Ovary (tissue), 3 donors: ENCODE data around the gene ATP9A.

ENCODE experiments used
- EP300 ChIP-seq: sonication (generic); formaldehyde crosslinking; IDR thresholded peaks from one replicate; pipeline ENCODE4 v1.6.1; 2017; ENCODE audit warnings: antibody characterized with exemption
- POLR2A ChIP-seq: fragments of 450-650 bp; IDR thresholded peaks from one replicate; pipeline ENCODE4 v1.6.1; 2017; ENCODE audit warnings: antibody characterized with exemption, mild to moderate bottlenecking, moderate library complexity
- TF ChIP-seq, protein P1 (sequence below), 3 donors: fragments of 450-650 bp in 2 of 3; fragments of 200-600 bp in 1 of 3; IDR thresholded peaks; one replicate each; pipeline versions ENCODE4 v1.5.1 to v1.8.0; 2016 to 2022; ENCODE audit warnings: antibody characterized with exemption in 3 of 3, mild to moderate bottlenecking in 1 of 3
- donor health status: DM: no; HTN: no; CAD: no.

DNA sequence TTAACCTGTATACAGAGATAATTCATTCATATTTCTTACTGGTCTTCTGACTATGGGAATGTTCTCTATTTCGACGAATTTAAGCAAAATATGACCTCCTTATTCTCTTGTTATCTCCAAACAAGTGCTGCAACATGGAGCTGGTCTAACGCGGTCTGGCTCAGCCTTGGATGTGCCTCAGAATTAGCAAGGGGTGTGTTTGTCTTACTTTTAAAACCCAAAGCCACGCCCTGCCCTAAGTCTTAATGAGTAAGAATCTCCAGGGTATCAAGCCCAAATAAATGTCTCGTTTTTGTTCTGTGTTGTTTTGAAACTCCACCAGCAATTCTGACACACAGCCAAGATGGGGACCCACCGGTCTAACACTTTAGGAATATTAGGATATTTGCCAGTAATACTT is 99.2 kb downstream of the ATP9A start:
- TF ChIP-seq, protein P1, sequence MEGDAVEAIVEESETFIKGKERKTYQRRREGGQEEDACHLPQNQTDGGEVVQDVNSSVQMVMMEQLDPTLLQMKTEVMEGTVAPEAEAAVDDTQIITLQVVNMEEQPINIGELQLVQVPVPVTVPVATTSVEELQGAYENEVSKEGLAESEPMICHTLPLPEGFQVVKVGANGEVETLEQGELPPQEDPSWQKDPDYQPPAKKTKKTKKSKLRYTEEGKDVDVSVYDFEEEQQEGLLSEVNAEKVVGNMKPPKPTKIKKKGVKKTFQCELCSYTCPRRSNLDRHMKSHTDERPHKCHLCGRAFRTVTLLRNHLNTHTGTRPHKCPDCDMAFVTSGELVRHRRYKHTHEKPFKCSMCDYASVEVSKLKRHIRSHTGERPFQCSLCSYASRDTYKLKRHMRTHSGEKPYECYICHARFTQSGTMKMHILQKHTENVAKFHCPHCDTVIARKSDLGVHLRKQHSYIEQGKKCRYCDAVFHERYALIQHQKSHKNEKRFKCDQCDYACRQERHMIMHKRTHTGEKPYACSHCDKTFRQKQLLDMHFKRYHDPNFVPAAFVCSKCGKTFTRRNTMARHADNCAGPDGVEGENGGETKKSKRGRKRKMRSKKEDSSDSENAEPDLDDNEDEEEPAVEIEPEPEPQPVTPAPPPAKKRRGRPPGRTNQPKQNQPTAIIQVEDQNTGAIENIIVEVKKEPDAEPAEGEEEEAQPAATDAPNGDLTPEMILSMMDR (IDR thresholded peaks at IDR 0.05), result no peak
- TF ChIP-seq EP300, result no peak
- TF ChIP-seq POLR2A, result no peak
